IMR-90 (cell line): ENCODE data around the gene SLC29A3.

Experiments used
- MAZ ChIP-seq: IDR thresholded peaks from 2 replicates; pipeline ENCODE4 v1.6.1; 2012; ENCODE audit warnings: low read depth, mild to moderate bottlenecking, low read length, improper control_type of control experiment, moderate library complexity, borderline replicate concordance
- MXI1 ChIP-seq: IDR thresholded peaks from 2 replicates; pipeline ENCODE4 v1.6.1; 2012; ENCODE audit warnings: low read depth, mild to moderate bottlenecking, low read length, moderate library complexity, borderline replicate concordance
- POLR2A ChIP-seq: IDR thresholded peaks from 2 replicates; pipeline ENCODE4 v1.6.1; 2012; ENCODE audit warnings: mild to moderate bottlenecking, low read depth, low read length
- RAD21 ChIP-seq: IDR thresholded peaks from 2 replicates; pipeline ENCODE4 v1.6.1; 2012; ENCODE audit warnings: low read length, improper control_type of control experiment
- RCOR1 ChIP-seq: IDR thresholded peaks from 2 replicates; pipeline ENCODE4 v1.6.1; 2012; ENCODE audit warnings: mild to moderate bottlenecking, low read length, improper control_type of control experiment; ENCODE audit not compliant: insufficient replicate concordance
- RFX5 ChIP-seq: IDR thresholded peaks from 2 replicates; pipeline ENCODE4 v1.8.0; 2012; ENCODE audit warnings: low read depth, mild to moderate bottlenecking, low read length, moderate library complexity
- SMC3 ChIP-seq: fragments of 150-350 bp; IDR thresholded peaks from 2 replicates; pipeline ENCODE4 v1.6.1; 2016; ENCODE audit warnings: low read depth, mild to moderate bottlenecking, antibody characterized with exemption, low read length, moderate library complexity
- TF ChIP-seq, protein P1 (sequence below): conservative IDR thresholded peaks from 2 replicates; pipeline ENCODE4 v1.5.1; 2012; ENCODE audit warnings: mild to moderate bottlenecking, low read depth, low read length, improper control_type of control experiment
- TF ChIP-seq, protein P2 (sequence below): fragments of 150-350 bp; IDR thresholded peaks from 2 replicates; pipeline ENCODE4 v1.6.1; 2017; ENCODE audit warnings: mild to moderate bottlenecking, antibody characterized with exemption, low read length, low read depth

DNA sequence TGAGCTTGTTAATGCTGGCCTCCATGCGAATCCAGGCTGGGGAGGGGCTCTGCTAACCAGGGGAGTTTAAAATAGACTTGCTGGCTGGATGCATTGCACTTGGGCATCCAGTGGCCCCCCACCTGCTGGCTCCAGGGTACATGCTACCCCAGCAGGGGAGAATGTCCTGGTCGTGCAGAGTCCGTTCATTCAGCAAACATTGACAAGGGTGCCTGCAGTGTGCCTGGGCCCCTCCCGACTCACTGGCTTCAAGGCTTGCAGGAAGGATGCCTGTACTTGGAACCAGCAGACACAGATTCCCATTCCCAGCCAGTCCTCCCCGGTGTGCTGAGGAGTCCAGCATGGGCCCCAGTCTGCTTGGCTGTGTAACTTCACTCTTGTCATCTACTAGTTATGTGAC lies 1.5 kb downstream of the SLC29A3 start:
- TF ChIP-seq MAZ (no peak), RCOR1 (no peak), RAD21 (no peak), POLR2A (no peak), MXI1 (no peak), RFX5 (no peak), SMC3 (no peak)
- TF ChIP-seq, protein P1, sequence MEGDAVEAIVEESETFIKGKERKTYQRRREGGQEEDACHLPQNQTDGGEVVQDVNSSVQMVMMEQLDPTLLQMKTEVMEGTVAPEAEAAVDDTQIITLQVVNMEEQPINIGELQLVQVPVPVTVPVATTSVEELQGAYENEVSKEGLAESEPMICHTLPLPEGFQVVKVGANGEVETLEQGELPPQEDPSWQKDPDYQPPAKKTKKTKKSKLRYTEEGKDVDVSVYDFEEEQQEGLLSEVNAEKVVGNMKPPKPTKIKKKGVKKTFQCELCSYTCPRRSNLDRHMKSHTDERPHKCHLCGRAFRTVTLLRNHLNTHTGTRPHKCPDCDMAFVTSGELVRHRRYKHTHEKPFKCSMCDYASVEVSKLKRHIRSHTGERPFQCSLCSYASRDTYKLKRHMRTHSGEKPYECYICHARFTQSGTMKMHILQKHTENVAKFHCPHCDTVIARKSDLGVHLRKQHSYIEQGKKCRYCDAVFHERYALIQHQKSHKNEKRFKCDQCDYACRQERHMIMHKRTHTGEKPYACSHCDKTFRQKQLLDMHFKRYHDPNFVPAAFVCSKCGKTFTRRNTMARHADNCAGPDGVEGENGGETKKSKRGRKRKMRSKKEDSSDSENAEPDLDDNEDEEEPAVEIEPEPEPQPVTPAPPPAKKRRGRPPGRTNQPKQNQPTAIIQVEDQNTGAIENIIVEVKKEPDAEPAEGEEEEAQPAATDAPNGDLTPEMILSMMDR, result no peak
- TF ChIP-seq, protein P2, sequence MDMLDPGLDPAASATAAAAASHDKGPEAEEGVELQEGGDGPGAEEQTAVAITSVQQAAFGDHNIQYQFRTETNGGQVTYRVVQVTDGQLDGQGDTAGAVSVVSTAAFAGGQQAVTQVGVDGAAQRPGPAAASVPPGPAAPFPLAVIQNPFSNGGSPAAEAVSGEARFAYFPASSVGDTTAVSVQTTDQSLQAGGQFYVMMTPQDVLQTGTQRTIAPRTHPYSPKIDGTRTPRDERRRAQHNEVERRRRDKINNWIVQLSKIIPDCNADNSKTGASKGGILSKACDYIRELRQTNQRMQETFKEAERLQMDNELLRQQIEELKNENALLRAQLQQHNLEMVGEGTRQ, result no peak
